MCF 10A (cell line): Measurements from ENCODE around the gene SOBP. TPM values are rescaled to one million over a fixed set of nuclear protein-coding genes. Genes with fewer than 3 reads are reported as not detected.

Experiments used
- BruUV-seq: library from RNA; stranded (reverse); fragments of 400-500 nt; replicated peaks from 2 replicates; lab custom pipeline; 2021; lab: Mats Ljungman, UMichigan
- CTCF ChIA-PET: fragments of 300-600 bp; sonication (Branson Sonifier 250); formaldehyde crosslinking; extraction: SDS; loops from one replicate; lab custom pipeline; 2021; ENCODE audit warnings: antibody characterized with exemption, inconsistent platforms; lab: Yijun Ruan, JAX
- POLR2A ChIA-PET: fragments of 300-600, 350-650 bp; sonication (Branson Sonifier 250); formaldehyde crosslinking; extraction: SDS; loops from one replicate; lab custom pipeline; 2020; ENCODE audit warnings: antibody characterized with exemption, inconsistent platforms; lab: Yijun Ruan, JAX
- DNase-seq: peaks from one replicate; pipeline ENCODE4 v3.0.0-alpha.2; 2018; ENCODE audit not compliant: unreplicated experiment
- H3K27ac Mint-ChIP-seq: one replicate; pipeline ENCODE4 v1.8.0; 2022; ENCODE audit warnings: mild to moderate bottlenecking, low read depth, mixed read lengths; ENCODE audit not compliant: unreplicated experiment
- H3K27me3 Mint-ChIP-seq: one replicate; pipeline ENCODE4 v1.8.0; 2022; ENCODE audit warnings: mixed read lengths; ENCODE audit not compliant: insufficient read depth, unreplicated experiment
- H3K36me3 Mint-ChIP-seq: one replicate; pipeline ENCODE4 v1.8.0; 2022; ENCODE audit warnings: mild to moderate bottlenecking, moderate library complexity, mixed read lengths; ENCODE audit not compliant: insufficient read depth, unreplicated experiment
- H3K4me1 Mint-ChIP-seq: one replicate; pipeline ENCODE4 v1.8.0; 2022; ENCODE audit warnings: mixed read lengths; ENCODE audit not compliant: insufficient read depth, unreplicated experiment
- H3K4me3 Mint-ChIP-seq: one replicate; pipeline ENCODE4 v1.8.0; 2022; ENCODE audit warnings: mild to moderate bottlenecking, moderate library complexity, mixed read lengths; ENCODE audit not compliant: unreplicated experiment
- H3K9me3 Mint-ChIP-seq: one replicate; pipeline ENCODE4 v1.8.0; 2022; ENCODE audit warnings: mixed read lengths; ENCODE audit not compliant: unreplicated experiment
- CTCF ChIP-seq: fragments of 200-600 bp; IDR thresholded peaks from one replicate; pipeline ENCODE4 v1.8.0; 2022; ENCODE audit warnings: antibody characterized with exemption, mild to moderate bottlenecking; ENCODE audit not compliant: unreplicated experiment
- intact Hi-C: fragments of 100-400 bp; cut with micrococcal nuclease; formaldehyde crosslinking; loops from 2 replicates; pipeline ENCODE4 v1.14.1; 2022
- total RNA-seq: library from RNA; stranded (reverse); gene quantifications from 2 replicates; pipeline ENCODE4 v1.2.3, GENCODE V29; 2022

The SOBP gene
- total RNA-seq, 1 experiment from 2014 or later, result 0.21 TPM

GRCh38 chr6:107536180-107536961, 46.5 kb downstream of the SOBP start:
- TF ChIP-seq CTCF, result no peak
- intact Hi-C loops, result no loop called here
- Mint-ChIP-seq H3K9me3 (no peaks in the 10 kb centered on the region), H3K27me3 (peaks cover 39% of the 10 kb centered on the region), H3K4me3 (no peak overlapping the region), H3K4me1 (no peaks in the 10 kb centered on the region), H3K36me3 (no peaks in the 10 kb centered on the region), H3K27ac (no peak overlapping the region)
- POLR2A ChIA-PET, result no interaction called here
- no peak for DNase-seq
- CTCF ChIA-PET, result no interaction called here
- no TSS peak for BruUV-seq

- Mint-ChIP-seq H3K27ac (no peak overlapping the region), H3K27me3 (peaks cover 51% of the 10 kb centered on the region), H3K36me3 (no peaks in the 10 kb centered on the region), H3K9me3 (no peaks in the 10 kb centered on the region), H3K4me3 (no peak overlapping the region), H3K4me1 (no peaks in the 10 kb centered on the region)
- POLR2A ChIA-PET, result no interaction called here
- BruUV-seq, result no TSS peak
- intact Hi-C loops, result no loop called here
- DNase-seq, result no peak
- CTCF ChIA-PET, result no interaction called here
- TF ChIP-seq CTCF, result no peak
Observed at GRCh38 chr6:107537559-107537958, 47.6 kb downstream of the SOBP start.

GRCh38 chr6:107538856-107539387, 49.0 kb downstream of the SOBP start:
- no peaks in the 10 kb centered on the region for H3K36me3 Mint-ChIP-seq
- no TSS peak for BruUV-seq
- intact Hi-C loops, result no loop called here
- CTCF ChIA-PET, result interaction anchor here (1.5 kb wide), 1 partner anchor 80 kb away, joined by 8 read pairs; no protein-coding TSS in a partner anchor
- DNase-seq, result no peak
- TF ChIP-seq CTCF, result no peak
- no peaks in the 10 kb centered on the region for H3K4me1 Mint-ChIP-seq
- no peak overlapping the region for H3K4me3 Mint-ChIP-seq
- POLR2A ChIA-PET, result no interaction called here
- no peak overlapping the region for H3K27ac Mint-ChIP-seq
- H3K27me3 Mint-ChIP-seq, result peaks cover 64% of the 10 kb centered on the region
- no peaks in the 10 kb centered on the region for H3K9me3 Mint-ChIP-seq

- CTCF ChIA-PET, result interaction anchor here (1.5 kb wide), 1 partner anchor 81 kb away, joined by 8 read pairs; no protein-coding TSS in a partner anchor
- H3K4me3 Mint-ChIP-seq, result no peak overlapping the region
- POLR2A ChIA-PET, result no interaction called here
Observed at GRCh38 chr6:107539409-107539808, 49.5 kb downstream of the SOBP start.

More at GRCh38 chr6:107539409-107539808, 49.5 kb downstream of the SOBP start:
- intact Hi-C loops, result no loop called here
- Mint-ChIP-seq H3K9me3 (no peaks in the 10 kb centered on the region), H3K27ac (no peak overlapping the region), H3K36me3 (no peaks in the 10 kb centered on the region), H3K4me1 (no peaks in the 10 kb centered on the region), H3K27me3 (peaks cover 69% of the 10 kb centered on the region)
- no TSS peak for BruUV-seq
- DNase-seq, result no peak
- no peak for TF ChIP-seq CTCF
